Muscle of back (tissue), 11 donors: ENCODE measurements around the gene GPR132. TPM values are rescaled to one million over a fixed set of nuclear protein-coding genes. Genes with fewer than 3 reads are reported as not detected.
A peak's percentile ranks its signal among the peaks of the same experiment; 100 is the strongest.

ENCODE experiments used
- DNase-seq, 3 donors: peaks; one replicate each; pipeline versions ENCODE4 v3.0.0 to v3.0.0-alpha.2; 2013
- polyA plus RNA-seq, 10 donors: library from polyadenylated mRNA; unstranded; fragments of 120-200 nt; gene quantifications; one replicate each; pipeline ENCODE4 v1.2.1, GENCODE V29; 2013; ENCODE audit not compliant: insufficient read length in 10 of 10

The GPR132 gene
- polyA plus RNA-seq, 10 donors, result 0.59 to 1.0 (median 0.88) TPM

- peak in 1 of 3 donors; percentile 54 for DNase-seq
Observed at GRCh38 chr14:105021656-105022275, 43.5 kb downstream of the GPR132 start.

DNA sequence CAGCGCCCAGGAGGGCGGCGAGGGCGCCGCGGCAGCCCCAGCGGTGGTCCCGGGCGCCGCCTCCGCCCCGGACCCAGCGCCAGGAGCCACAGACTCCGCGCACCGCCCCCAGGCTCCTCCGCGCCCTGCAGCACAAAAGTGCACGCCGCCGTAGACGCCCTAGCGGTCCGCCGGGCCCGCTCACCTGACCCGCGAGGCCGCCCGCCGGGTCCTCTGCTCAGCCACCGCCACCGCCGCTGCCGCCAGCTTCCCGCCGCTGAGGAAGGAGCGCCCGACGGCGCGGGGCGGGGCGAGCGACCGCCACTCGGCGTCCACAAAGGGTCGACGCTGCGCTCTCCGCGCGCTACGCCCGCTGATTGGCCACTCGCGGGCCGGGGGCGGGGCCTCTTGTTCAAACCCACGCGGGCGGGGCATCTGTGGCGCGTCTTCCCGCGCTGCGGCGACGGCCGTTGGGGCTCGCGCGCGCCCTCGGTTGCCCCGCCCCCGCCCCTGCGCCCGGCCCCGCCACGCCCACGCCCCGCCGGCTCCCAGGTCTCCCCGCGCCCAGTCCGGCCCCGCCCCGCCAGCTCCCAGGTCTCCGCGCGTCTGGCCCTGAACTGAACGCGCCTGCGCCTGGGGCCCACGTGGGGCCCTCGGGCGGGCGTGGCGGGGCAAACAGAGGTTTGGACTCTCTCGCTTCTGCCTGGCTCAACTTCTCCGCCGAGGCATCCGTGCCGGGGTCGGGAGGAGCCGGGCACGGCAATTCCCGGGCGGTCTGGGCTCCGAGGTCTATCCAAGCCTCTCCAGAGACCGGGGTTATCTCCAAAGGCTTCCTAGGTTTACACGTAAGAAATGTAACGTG is 44.2 kb downstream of the GPR132 start, which contains the start of gene CDCA4:
TSS of gene CDCA4 (minus strand) at position 269 of the 841 bp plus-strand sequence. CDS start 9,154 bp downstream, outside the sequence.
- DNase-seq, result peak; percentile 98 to 99 (median 98)

- peak in 2 of 3 donors; percentile 48 to 74 for DNase-seq
Observed at GRCh38 chr14:105019861-105020814, 45.1 kb downstream of the GPR132 start.

- DNase-seq, result no peak
Observed at GRCh38 chr14:105018414-105018813, 46.8 kb downstream of the GPR132 start.

DNA sequence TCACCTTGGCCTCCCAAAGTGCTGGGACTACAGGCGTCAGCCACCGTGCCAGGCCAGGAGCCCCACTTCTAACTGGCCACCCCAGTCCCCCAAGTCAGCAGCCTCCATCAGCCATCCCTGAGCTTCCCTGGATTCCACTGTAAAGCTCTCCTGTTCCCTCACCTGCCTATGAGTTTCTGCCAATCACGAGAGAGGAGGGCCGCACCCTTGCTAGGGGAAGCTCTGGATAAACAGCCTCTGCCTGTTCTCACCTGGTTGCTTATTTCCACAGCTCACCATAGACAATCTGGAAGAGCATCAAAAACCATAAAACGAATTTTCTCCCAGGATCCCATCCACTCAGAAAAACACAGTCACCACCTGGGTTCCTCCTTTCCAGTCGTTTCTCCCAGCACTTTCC is 49.3 kb downstream of the GPR132 start:
- no peak for DNase-seq

DNA sequence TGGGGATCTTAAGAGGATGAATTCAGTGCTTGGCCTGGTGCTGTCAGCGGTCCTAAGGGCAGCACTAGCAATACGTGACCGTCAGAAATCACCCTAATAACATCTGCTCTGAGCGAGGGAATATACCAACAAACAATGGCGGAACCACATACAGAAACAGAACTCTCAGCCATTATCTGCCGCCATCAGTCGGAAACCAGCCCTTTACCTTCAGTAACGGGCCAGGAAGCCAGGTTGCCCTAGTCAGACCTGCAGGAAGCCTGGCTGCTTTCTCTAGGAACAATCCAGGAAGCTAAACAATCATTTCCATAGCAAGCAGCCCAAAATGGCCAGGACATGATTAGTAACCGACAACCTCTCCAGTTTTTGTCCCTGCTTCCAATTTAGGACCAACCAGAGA is 50.0 kb downstream of the GPR132 start:
- no peak for DNase-seq

DNA sequence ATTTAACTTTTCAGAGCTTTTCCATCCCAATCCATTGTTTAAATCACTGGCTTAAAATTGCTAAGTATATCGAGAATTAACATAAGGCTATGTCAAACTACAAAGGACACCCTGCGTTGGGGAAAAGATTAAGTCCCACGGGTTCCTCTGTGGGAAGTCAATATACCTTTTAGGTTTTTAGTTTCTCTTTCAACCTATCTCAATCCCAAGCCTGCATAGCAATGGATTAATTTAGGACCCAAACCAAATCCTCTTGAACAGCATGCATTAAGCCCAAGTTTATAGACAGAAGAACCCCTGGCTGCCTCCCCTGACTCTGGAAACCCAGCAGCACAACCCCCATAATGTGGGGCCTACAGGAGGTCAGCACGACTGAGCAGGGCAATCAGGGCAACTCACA is 50.6 kb downstream of the GPR132 start:
- no peak for DNase-seq

DNA sequence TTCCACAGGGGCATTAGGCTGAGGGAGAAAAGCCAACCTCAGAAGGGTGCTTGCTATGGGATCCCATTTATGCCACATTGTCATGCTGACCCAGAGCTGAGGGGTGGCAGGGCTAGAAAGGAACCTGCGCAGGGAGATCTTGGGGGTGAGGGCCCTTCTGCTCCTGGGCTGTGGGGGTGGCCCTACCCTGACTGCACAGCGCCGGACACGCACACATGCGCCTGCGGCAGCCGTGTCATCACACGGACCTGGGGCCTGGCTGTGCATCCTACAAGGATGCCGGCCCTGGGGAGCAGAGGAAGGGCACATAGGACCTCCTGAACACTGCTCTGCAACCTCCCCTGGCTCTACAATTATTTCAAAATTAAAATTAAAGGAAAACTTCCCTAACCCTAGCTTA is 51.2 kb downstream of the GPR132 start:
- DNase-seq, result no peak

DNA sequence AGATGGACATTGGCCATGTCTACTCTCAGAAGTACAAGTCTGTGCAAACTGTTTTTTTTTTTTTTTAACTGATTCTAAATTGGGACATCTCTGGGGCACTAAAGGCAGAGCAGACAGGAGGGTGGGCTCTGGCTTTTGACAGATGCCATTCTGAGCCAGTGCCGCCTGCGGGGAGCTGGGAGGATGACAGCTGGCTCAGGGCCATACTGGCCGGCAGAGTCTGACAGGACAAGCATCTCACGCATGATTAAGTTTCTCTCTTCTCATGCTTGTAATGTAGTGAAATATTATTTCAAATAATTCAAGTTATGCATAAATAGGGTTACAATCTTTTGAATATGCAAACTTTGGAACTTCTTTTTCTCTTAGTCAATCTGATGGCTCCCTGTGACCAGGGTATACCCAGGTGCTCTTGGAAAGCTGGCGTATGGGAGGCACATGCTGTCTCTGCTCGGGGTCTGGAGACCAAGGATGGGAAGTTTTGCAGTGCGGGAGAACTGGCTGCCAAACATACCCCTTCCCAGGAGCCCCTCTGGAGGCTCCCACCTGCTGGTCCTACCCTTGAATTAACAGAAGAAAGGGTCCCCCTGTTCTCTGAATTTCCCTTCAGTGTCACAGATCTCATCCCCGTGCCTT is 52.0 kb downstream of the GPR132 start:
- DNase-seq, result peak in 1 of 3 donors; percentile 56

GRCh38 chr14:105012171-105012985 is 52.9 kb downstream of the GPR132 start:
- DNase-seq, result no peak

GRCh38 chr14:105011312-105011990 is 53.8 kb downstream of the GPR132 start:
- no peak for DNase-seq

GRCh38 chr14:105010891-105011291 is 54.3 kb downstream of the GPR132 start:
- no peak for DNase-seq

- no peak for DNase-seq
Observed at GRCh38 chr14:105010106-105010505, 55.1 kb downstream of the GPR132 start.

GRCh38 chr14:105007593-105008264 is 57.5 kb downstream of the GPR132 start:
- DNase-seq, result no peak

GRCh38 chr14:105006831-105007592 is 58.2 kb downstream of the GPR132 start:
- DNase-seq, result no peak

DNA sequence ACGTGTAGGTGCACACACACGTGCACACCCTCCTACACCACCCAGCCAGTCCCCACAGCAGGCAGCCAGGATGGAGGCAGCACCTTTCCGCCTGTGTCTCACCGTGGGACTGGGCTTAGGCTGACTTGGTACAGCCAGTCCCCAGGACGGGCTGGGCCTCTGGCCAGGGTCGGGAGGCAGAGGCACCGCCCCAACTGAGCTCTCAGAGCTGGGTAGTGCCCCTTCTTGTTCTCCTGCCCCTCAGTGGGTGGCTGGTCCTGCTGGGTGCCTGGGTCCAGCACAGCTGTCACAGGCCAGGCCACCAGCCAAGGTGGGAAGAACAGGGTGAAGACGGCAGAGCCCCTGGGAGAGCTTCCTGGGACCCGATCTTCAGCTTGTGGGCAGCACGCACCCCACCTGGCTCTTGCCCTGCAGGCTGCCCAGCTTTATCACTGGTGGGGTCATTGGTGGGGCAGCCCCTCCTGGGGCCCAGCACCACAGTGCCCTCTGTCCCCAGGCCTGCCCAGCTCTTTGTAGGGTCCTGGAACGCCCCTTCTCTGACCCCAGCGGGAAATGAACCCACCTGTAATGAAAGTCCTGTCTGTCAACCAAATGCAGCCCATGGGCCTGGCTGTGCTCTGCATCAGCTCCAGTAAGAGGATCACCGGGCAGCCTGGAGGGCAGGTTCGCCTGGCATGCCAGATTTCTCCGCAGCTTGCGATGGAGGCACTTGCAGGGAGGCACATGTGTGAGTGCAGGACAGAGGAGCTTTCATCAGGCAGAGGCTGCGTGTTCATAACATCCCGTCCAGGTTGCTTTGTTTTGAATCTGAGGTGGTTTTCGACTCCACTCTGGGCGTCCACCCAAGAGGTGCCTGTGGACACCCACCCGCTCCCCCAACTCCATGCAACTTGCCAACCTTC is 59.0 kb downstream of the GPR132 start:
- DNase-seq, result no peak

DNA sequence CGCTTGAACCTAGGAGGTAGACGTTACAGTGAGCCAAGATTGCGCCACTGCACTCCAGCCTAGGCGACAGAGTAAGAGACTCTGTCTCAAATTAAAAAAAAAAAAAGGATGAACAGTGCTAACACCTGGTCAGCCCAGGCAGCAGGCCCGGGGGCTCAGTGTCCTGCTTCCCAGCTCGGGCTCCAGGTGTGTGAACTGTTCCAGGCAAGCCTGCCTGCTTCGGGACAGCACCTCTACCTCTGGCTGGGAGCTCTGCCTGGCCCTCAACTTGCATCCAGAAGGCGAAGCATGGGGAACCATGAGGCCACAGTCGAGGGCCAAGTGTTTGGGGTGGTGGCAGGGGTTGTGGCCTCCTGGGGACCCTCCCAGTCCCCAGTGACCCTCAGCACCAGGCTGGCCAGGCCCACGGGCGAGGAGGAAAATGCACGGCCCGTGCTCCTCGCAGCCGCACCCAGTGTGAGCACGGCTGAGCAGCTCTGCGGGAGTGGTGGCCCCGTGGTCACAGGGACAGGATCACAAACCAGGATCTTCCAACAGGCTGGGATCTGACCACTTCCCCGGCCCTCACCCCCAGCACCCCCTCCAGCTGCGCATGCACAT is 59.8 kb downstream of the GPR132 start:
- DNase-seq, result no peak
